WTC11 (cell line): ENCODE results near the gene SLC25A48.

Experiments
- AFF4 ChIP-seq: sonication (generic); formaldehyde crosslinking; IDR thresholded peaks from 2 replicates; pipeline ENCODE4 v1.8.1; 2023; ENCODE audit warnings: mild to moderate bottlenecking, missing genetic modification reagents, borderline replicate concordance
- ATF3 ChIP-seq: sonication (generic); formaldehyde crosslinking; conservative IDR thresholded peaks from 2 replicates; pipeline ENCODE4 v1.8.1; 2022; ENCODE audit warnings: mild to moderate bottlenecking, missing genetic modification reagents
- CBFB ChIP-seq: sonication (generic); formaldehyde crosslinking; IDR thresholded peaks from 2 replicates; pipeline ENCODE4 v1.8.1; 2022; ENCODE audit warnings: mild to moderate bottlenecking, low read depth, missing genetic modification reagents
- CTCF ChIP-seq: fragments of 200-600 bp; IDR thresholded peaks from 2 replicates; pipeline ENCODE4 v1.8.0; 2022; ENCODE audit warnings: antibody characterized with exemption
- ELF4 ChIP-seq: sonication (generic); formaldehyde crosslinking; IDR thresholded peaks from 2 replicates; pipeline ENCODE4 v1.8.1; 2022; ENCODE audit warnings: low read depth, mild to moderate bottlenecking, moderate library complexity, missing genetic modification reagents
- MAX ChIP-seq: sonication (generic); formaldehyde crosslinking; IDR thresholded peaks from 2 replicates; pipeline ENCODE4 v1.8.0; 2022; ENCODE audit warnings: mild to moderate bottlenecking, missing genetic modification reagents
- ZNF423 ChIP-seq: fragments of 250-450 bp; sonication (Bioruptor Pico); IDR thresholded peaks from 2 replicates; pipeline ENCODE4 v2.1.2; 2022; ENCODE audit warnings: mild to moderate bottlenecking, moderate library complexity

- no peak for TF ChIP-seq ELF4 (CRISPR knock-in tag)
- TF ChIP-seq CTCF = no peak
- TF ChIP-seq CBFB (CRISPR knock-in tag) = no peak
- no peak for TF ChIP-seq ZNF423 (CRISPR knock-in tag)
- no peak for TF ChIP-seq AFF4 (CRISPR knock-in tag)
- no peak for TF ChIP-seq ATF3 (CRISPR knock-in tag)
- no peak for TF ChIP-seq MAX
Measured at GRCh38 chr5:135898651-135899050, 64.2 kb downstream of the SLC25A48 start.
